Inferior parietal cortex (tissue), 1 donor: ENCODE results near the gene NDUFAF2.
"Not testable (repeated sequence)": the region's sequence is repeated elsewhere in the genome, so short reads cannot be mapped to it uniquely, and the experiment has no call there.

Source experiments
- DNase-seq: peaks from one replicate; pipeline ENCODE4 v3.0.0-alpha.2; 2016; ENCODE audit errors: extremely low spot score

Gene NDUFAF2, protein sequence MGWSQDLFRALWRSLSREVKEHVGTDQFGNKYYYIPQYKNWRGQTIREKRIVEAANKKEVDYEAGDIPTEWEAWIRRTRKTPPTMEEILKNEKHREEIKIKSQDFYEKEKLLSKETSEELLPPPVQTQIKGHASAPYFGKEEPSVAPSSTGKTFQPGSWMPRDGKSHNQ

DNA sequence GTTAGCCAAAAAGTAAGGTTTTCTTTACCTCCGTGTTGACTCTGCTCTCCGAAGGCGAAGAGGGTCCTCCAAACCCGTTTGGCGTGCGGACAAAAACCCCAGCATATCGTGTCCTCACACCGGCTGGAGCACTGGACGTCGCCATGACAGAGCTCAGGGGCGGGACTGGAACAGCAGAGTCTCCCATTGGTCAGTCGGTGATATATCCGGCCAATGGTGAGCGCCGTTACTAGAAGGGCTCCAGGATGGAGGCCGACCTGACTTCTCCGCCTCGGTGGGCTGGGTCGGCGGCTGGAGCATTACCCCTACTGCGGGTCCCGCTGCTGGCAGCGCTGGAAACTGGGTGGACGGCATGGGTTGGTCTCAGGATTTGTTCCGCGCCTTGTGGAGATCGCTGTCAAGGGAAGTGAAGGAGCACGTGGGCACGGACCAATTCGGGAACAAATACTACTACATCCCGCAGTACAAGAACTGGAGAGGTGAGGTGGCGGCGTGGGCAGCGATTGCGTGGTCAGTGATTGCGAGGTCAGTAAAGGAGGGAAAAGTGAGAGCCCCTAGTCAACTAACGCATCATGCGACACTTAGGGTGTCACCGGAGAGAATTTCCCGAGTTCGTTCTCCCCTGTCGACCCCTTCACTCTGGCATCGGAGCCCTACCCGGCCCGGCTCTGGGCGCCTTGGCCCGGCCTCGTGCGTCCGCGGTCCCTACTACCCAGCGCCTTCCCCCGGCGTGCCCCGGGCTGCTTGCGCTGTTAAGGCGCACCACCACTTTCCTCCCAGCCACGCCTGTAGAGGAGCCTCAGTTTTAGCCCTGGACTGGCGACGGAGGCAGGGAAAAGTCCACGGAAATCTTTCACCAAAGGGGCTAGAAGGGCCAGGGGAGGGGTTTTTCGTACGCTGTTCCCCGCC lies at the start of gene NDUFAF2, which contains the start of gene ERCC8:
Gene NDUFAF2, plus strand, starts transcription at position 302 of the 909 bp plus-strand sequence. Its CDS starts 51 bp downstream, at position 353.
Gene ERCC8, minus strand, starts transcription at position 167 of the 909 bp plus-strand sequence. Its CDS starts 62 bp downstream, at position 105.
- peak; percentile 96 for DNase-seq

DNA sequence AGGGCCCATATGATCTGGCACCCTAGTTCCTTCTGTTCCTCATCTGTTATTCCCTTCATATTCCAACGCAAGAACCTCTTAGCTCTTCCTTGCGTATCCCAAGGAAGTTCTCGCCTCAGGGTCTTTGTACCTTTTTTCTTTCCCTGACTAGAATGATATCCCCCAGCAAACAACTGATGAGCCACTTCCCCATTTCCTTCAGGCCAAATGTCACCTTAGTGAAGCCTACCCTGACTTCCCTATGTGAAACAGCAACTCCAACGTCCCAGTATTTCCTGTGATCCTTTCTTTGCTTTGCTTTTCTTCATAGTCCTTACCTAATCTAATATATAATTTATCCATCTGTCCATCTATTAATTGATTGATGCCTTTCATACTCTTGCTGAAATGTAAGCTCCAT lies 48.0 kb upstream of the NDUFAF2 start:
- DNase-seq = no peak

DNA sequence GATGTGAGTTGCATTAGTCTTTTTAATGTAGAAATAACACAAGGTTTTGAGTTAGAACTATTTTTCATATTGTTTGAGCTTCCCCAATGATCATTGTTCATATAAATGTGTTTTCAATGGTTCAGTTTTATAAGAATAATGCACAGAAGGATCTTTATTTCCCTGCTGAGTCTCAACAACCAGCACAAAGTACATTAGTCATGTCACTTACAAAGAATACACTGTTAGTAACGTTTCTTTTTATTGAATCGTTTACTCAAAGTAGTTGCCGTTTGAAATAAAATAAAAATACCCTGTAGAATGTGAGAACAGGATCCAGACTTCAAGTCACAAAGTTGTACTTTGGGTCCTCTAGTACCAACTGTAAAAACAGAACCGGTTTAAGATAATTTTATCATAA lies 41.6 kb upstream of the NDUFAF2 start:
- peak; percentile 38 for DNase-seq

DNA sequence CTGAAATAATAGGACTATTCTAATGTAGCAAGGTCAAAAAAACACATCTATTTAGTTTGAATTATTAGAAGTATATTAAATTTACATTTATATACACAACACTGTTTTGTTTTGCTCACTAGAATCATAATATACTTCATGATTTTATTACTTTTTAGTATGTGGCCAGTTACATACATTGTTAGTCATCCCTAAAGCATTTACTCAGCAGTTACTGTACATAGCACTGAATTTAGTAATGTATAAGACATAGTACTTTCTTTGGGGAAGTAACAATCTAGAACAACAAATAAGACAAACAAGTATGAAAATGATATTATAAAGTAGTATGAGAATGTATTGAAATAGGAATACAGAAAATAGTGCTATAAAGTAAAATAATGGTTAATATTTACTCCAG lies 28.4 kb upstream of the NDUFAF2 start:
- no peak for DNase-seq

- DNase-seq = no peak
Observed at GRCh38 chr5:60918466-60918865, 26.5 kb upstream of the NDUFAF2 start.

GRCh38 chr5:60927450-60927849 lies 17.6 kb upstream of the NDUFAF2 start:
- no peak for DNase-seq

- DNase-seq = no peak
Observed at GRCh38 chr5:60929024-60929423, 16.0 kb upstream of the NDUFAF2 start.

GRCh38 chr5:60943624-60944023 lies 1.4 kb upstream of the NDUFAF2 start:
- no peak for DNase-seq

DNA sequence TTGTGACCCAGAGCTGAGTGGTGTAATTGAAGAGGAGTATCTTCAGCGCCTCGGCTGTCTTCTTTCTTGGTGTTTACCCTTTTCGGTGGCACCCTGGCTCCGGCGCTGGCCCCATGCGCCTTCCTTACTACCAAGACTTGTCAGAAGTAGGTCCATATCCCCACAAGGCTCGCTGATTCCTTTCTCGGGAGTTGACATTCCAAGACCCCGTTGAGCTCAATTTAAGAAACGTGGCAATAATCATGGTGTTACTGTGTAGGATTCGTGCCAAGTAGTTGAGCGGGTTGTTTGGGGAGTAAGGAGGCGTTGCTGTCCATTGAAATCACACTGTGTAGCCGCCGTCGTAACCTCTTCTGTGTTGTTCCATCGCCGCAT lies 795 bp downstream of the NDUFAF2 start:
- peak; percentile 45 for DNase-seq

GRCh38 chr5:60948738-60949137 lies 3.7 kb downstream of the NDUFAF2 start:
- no peak for DNase-seq

- no peak for DNase-seq
Observed at GRCh38 chr5:60955239-60955638, 10.2 kb downstream of the NDUFAF2 start.

DNA sequence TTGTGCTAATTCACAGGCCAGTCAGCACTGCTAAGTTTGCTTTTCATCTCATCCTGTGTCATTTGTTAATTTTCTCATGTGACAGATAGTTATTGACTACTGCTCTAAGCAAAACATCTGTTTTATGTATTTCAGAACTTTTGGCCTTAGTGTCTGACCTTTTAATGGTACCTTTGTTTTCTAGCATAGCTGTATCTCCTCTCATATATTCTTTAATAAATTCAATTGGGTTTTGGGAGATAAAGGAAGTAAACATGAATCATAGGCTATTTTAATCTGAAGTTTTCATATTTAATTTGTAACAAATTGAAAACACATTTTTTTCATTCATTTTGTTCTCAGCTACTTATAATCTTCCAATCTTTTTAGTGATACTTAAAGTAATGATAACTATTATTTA lies 13.1 kb downstream of the NDUFAF2 start:
- DNase-seq = no peak

DNA sequence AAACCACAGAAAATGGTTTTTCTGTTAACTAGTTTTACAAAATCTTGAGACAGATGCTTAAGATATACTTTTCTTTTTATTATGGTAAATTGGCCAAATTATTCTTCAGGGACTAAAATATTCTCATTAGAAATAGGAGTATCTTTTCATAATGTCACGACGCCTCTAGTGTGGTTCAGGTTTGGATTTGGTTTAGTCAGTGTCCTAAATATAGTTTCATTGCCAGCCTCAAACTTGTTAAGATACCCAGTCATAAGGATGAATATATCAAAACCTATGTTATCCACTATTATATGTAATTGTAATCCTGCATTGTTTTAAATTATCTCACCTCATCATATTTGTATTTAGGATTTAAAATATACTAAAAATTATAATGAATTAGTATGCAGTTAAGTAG lies 13.7 kb downstream of the NDUFAF2 start:
- no peak for DNase-seq

- peak; percentile 74 for DNase-seq
Observed at GRCh38 chr5:60959156-60959555, 14.2 kb downstream of the NDUFAF2 start.

DNA sequence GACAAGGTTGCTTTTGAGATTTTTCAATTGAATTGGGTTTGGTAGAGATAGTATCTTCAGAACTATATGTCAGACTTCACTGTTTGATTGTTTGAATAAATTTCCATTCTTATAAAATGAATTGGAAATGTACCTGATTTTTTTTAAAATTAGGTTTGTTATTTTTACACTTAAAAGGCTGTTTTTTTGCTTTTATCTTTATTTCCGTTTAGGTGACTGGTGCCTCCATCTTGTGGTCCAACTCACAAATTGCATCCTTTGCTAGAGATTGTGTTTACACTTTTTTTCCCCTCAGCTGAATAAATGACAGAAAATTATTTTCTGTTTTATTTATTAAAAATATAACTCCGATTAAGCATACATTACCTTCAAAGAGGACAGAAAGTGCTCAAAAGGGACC lies 15.6 kb downstream of the NDUFAF2 start:
- no peak for DNase-seq

GRCh38 chr5:60961685-60962084 lies 16.7 kb downstream of the NDUFAF2 start:
- no peak for DNase-seq

GRCh38 chr5:60972231-60972630 lies 27.2 kb downstream of the NDUFAF2 start:
- DNase-seq = no peak

GRCh38 chr5:60977956-60978737 lies 33.1 kb downstream of the NDUFAF2 start:
- no peak for DNase-seq

GRCh38 chr5:60978968-60979367 lies 34.0 kb downstream of the NDUFAF2 start:
- no peak for DNase-seq

- DNase-seq = no peak
Observed at GRCh38 chr5:60980511-60980910, 35.5 kb downstream of the NDUFAF2 start.

DNA sequence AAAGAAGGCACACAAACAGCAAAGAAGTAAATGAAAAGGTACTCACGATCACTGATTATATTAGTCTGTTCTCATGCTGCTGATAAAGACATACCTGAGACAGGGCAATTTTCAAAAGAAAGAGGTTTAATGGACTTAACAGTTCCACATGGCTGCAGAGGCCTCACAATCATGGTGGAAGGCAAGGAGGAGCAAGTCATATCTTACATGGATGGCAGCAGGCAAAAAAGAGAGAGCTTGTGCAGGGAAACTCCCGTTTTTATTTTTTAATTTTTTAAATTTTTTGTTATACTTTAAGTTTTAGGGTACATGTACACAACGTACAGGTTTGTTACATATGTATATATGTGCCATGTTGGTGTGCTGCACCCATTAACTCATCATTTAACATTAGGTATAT lies 37.1 kb downstream of the NDUFAF2 start:
- not testable (repeated sequence) for DNase-seq

GRCh38 chr5:60989790-60990189 lies 44.8 kb downstream of the NDUFAF2 start:
- DNase-seq = no peak
